ENCODE data around the gene HMGB3. TPM values are rescaled to one million over a fixed set of nuclear protein-coding genes. Genes with fewer than 3 reads are reported as not detected.

The HMGB3 gene
- total RNA-seq, 1 experiment from 2014 or later = 373 TPM

GRCh38 chrX:151015684-151016083 lies 32.5 kb downstream of the HMGB3 start:
- Histone ChIP-seq H3K27me3 (ENCODE audit: insufficient read depth, low read length) (no peaks in the 10 kb centered on the region), H3K9me3 (ENCODE audit: control insufficient read depth, low read depth, low read length) (no peaks in the 10 kb centered on the region), H3K23me2 (ENCODE audit: insufficient read length, low read depth, low read length, poor library complexity, severe bottlenecking) (no peaks in the 10 kb centered on the region), H2BK12ac (ENCODE audit: insufficient read length, low read depth, low read length) (no peak overlapping the region), H3K27ac (ENCODE audit: insufficient read length, low read depth, low read length) (no peak overlapping the region), H2AK5ac (ENCODE audit: insufficient read length, low read length) (no peak overlapping the region), H2BK5ac (ENCODE audit: insufficient read length, low read length) (no peak overlapping the region), H3K18ac (ENCODE audit: insufficient read length, low read depth, low read length) (no peak overlapping the region), H3K79me1 (ENCODE audit: insufficient read depth, low read depth, low read length, poor library complexity, severe bottlenecking) (no peaks in the 10 kb centered on the region), H2BK15ac (ENCODE audit: low read depth, low read length) (no peak overlapping the region), H2BK20ac (ENCODE audit: low read depth, low read length, poor library complexity, severe bottlenecking) (no peak overlapping the region), H3K9ac (ENCODE audit: extremely low read depth, insufficient read length, low read length) (no peak overlapping the region), H3K23ac (ENCODE audit: insufficient read length, low read depth, low read length) (no peak overlapping the region), H3K4me2 (ENCODE audit: insufficient read depth, insufficient read length, low read length) (no peak overlapping the region), H3K79me2 (ENCODE audit: insufficient read depth, low read length) (no peaks in the 10 kb centered on the region), H4K20me1 (ENCODE audit: control insufficient read depth, insufficient read depth, insufficient read length) (no peaks in the 10 kb centered on the region), H4K91ac (ENCODE audit: insufficient read length, low read depth, low read length) (no peak overlapping the region), H3K4ac (ENCODE audit: low read depth, low read length) (no peak overlapping the region), H3K56ac (ENCODE audit: insufficient read length, low read depth, low read length) (no peak overlapping the region), H4K8ac (replicated peaks; ENCODE audit: insufficient read length, low read depth, low read length) (no peak overlapping the region), H3K4me1 (ENCODE audit: insufficient read depth, low read length) (no peaks in the 10 kb centered on the region), H3K14ac (ENCODE audit: insufficient read depth, low read length) (no peak overlapping the region), H3T11ph (ENCODE audit: low read length) (no peak overlapping the region), H2AFZ (ENCODE audit: low read length) (no peak overlapping the region), H4K5ac (ENCODE audit: insufficient read length, low read depth, low read length) (no peak overlapping the region), H2BK120ac (ENCODE audit: low read depth, low read length, poor library complexity, severe bottlenecking) (no peak overlapping the region)
- TF ChIP-seq CTCF (conservative IDR thresholded peaks at IDR 0.05) = no peak
- Mint-ChIP-seq H3K4me1 (no peaks in the 10 kb centered on the region), H3K27ac (no peak overlapping the region), H3K27me3 (ENCODE audit: low read depth) (no peaks in the 10 kb centered on the region), H3K36me3 (ENCODE audit: insufficient read depth in 1 of 3, low read depth in 3 of 3) (peaks cover 0 to 18% (median 11%) of the 10 kb centered on the region in 3 experiments; a peak in 6 of 7 replicates), H3K9me3 (peaks cover 65 to 69% of the 10 kb centered on the region in 2 experiments), H3K4me3 (no peak overlapping the region)
- DNase-seq = no peak
- no CpG with 5 or more reads among the region's 4 CpGs for WGBS (ENCODE audit: extremely low coverage, insufficient read length, low lambda C conversion rate)
